Measurements from ENCODE around the gene TBC1D13.
"Not testable (repeated sequence)": the region's sequence is repeated elsewhere in the genome, so short reads cannot be mapped to it uniquely, and the experiment has no call there.

Gene TBC1D13

GRCh38 chr9:128786681-128787601, at the start of gene TBC1D13:
Gene TBC1D13, plus strand, starts transcription at chr9:128787253. Its CDS starts 101 bp downstream, at chr9:128787354.
- in situ Hi-C loops (cut with MboI; ENCODE audit: low sequenced_read_pairs), result no loop called here

GRCh38 chr9:128742401-128742800, 44.7 kb upstream of the TBC1D13 start:
- in situ Hi-C loops (cut with MboI; ENCODE audit: low sequenced_read_pairs), result no loop called here

- in situ Hi-C loops (cut with MboI; ENCODE audit: low sequenced_read_pairs), result no loop called here
Measured at GRCh38 chr9:128743421-128743820, 43.6 kb upstream of the TBC1D13 start.

GRCh38 chr9:128747241-128747640, 39.8 kb upstream of the TBC1D13 start:
- in situ Hi-C loops (cut with MboI; ENCODE audit: low sequenced_read_pairs), result no loop called here

- in situ Hi-C loops (cut with MboI; ENCODE audit: low sequenced_read_pairs), result no loop called here
Measured at GRCh38 chr9:128750926-128751595, 36.0 kb upstream of the TBC1D13 start.

- in situ Hi-C loops (cut with MboI; ENCODE audit: low sequenced_read_pairs), result no loop called here
Measured at GRCh38 chr9:128753627-128754026, 33.4 kb upstream of the TBC1D13 start.

GRCh38 chr9:128757602-128758001, 29.5 kb upstream of the TBC1D13 start:
- in situ Hi-C loops (cut with MboI; ENCODE audit: low sequenced_read_pairs), result no loop called here

GRCh38 chr9:128762671-128763449, 24.2 kb upstream of the TBC1D13 start:
- in situ Hi-C loops (cut with MboI; ENCODE audit: low sequenced_read_pairs), result no loop called here

- in situ Hi-C loops (cut with MboI; ENCODE audit: low sequenced_read_pairs), result no loop called here
Measured at GRCh38 chr9:128764361-128764760, 22.7 kb upstream of the TBC1D13 start.

GRCh38 chr9:128765499-128765898, 21.6 kb upstream of the TBC1D13 start:
- in situ Hi-C loops (cut with MboI; ENCODE audit: low sequenced_read_pairs), result no loop called here

- in situ Hi-C loops (cut with MboI; ENCODE audit: low sequenced_read_pairs), result no loop called here
Measured at GRCh38 chr9:128768606-128769005, 18.4 kb upstream of the TBC1D13 start.

GRCh38 chr9:128770286-128771030, 16.6 kb upstream of the TBC1D13 start:
- in situ Hi-C loops (cut with MboI; ENCODE audit: low sequenced_read_pairs), result no loop called here

- in situ Hi-C loops (cut with MboI; ENCODE audit: low sequenced_read_pairs), result no loop called here
Measured at GRCh38 chr9:128771094-128771721, 15.8 kb upstream of the TBC1D13 start.

GRCh38 chr9:128771745-128772519, 15.1 kb upstream of the TBC1D13 start, which contains the start of gene ZER1:
Gene ZER1, minus strand, starts transcription at chr9:128771927. Its CDS starts 16,362 bp downstream, at chr9:128755565.
- in situ Hi-C loops (cut with MboI; ENCODE audit: low sequenced_read_pairs), result no loop called here

GRCh38 chr9:128773049-128773448, 14.0 kb upstream of the TBC1D13 start:
- in situ Hi-C loops (cut with MboI; ENCODE audit: low sequenced_read_pairs), result no loop called here

GRCh38 chr9:128774804-128775203, 12.2 kb upstream of the TBC1D13 start:
- in situ Hi-C loops (cut with MboI; ENCODE audit: low sequenced_read_pairs), result no loop called here

- in situ Hi-C loops (cut with MboI; ENCODE audit: low sequenced_read_pairs), result not testable (repeated sequence)
Measured at GRCh38 chr9:128780093-128780492, 7.0 kb upstream of the TBC1D13 start.

GRCh38 chr9:128781187-128782070, 5.6 kb upstream of the TBC1D13 start:
- in situ Hi-C loops (cut with MboI; ENCODE audit: low sequenced_read_pairs), result no loop called here

Data from HL-60/S4 treated with retinoic acid at 250 ng/mL for 4 days and 3 days (cell line).